ENCODE results near the gene PKD1L1.

GRCh38 chr7:47881256-47881655 lies 67.0 kb downstream of the PKD1L1 start:
- TF ChIP-seq EZH2 (IDR thresholded peaks at IDR 0.05; ENCODE audit: low read length) = no peak
- no peak for TF ChIP-seq CTCF (optimal IDR thresholded peaks at IDR 0.05 in 1 of 3, IDR thresholded peaks at IDR 0.05 in 1 of 3, conservative IDR thresholded peaks at IDR 0.05 in 1 of 3; ENCODE audit: extremely low read depth in 1 of 3, insufficient read depth in 2 of 3, low read length in 3 of 3)
